Measurements from ENCODE around the gene HSD11B1L.

HSD11B1L gene

DNA sequence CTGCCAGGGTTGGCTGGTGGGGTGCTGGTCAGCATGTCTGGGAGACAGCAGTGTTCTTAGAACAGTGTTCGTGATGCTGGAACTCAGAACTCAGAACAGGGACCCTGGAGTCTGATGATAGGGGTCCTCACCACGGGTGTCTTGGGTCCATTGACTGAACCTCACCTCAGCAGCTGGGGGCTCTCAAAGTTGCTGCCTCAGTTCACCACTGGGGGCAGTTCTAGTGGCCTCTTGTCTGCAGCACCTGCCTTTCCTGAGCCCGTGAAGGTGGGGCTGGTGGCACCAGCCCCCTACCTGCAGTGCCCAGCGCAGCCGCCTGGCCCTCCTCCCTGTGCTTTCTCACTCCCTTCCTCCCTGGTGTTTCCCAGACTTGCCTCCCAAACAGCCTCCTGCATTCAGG, 29.5 kb upstream of the HSD11B1L start:
- H3K4me3 ChIP-seq (replicated peaks in 1 of 2; ENCODE audit: low read depth in 2 of 2, low read length in 2 of 2) = no peak overlapping the region
- TF ChIP-seq, protein P1, sequence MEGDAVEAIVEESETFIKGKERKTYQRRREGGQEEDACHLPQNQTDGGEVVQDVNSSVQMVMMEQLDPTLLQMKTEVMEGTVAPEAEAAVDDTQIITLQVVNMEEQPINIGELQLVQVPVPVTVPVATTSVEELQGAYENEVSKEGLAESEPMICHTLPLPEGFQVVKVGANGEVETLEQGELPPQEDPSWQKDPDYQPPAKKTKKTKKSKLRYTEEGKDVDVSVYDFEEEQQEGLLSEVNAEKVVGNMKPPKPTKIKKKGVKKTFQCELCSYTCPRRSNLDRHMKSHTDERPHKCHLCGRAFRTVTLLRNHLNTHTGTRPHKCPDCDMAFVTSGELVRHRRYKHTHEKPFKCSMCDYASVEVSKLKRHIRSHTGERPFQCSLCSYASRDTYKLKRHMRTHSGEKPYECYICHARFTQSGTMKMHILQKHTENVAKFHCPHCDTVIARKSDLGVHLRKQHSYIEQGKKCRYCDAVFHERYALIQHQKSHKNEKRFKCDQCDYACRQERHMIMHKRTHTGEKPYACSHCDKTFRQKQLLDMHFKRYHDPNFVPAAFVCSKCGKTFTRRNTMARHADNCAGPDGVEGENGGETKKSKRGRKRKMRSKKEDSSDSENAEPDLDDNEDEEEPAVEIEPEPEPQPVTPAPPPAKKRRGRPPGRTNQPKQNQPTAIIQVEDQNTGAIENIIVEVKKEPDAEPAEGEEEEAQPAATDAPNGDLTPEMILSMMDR (IDR thresholded peaks at IDR 0.05; ENCODE audit: low read depth, low read length) = no peak
- DNase-seq (ENCODE audit: low read depth in 2 of 2) = no peak

DNA sequence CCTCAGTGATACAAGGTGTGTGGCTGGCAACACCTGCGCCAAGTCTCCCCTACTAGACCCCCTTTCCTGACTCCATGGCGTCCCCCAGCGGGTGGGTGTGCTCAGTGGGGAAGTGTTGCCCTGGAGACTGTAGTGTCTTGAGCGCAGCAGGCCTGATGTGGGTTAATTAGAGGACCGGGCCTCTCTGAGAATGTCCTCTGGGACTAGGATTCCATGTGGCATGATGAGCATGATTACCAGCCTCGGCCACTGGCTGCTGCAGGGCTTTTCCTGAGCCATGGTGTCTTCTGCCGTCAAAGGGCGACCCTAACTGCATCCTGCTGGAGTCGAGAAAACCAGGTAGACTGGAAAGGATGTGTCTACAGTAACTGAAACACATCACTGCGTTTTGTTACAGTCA, 28.6 kb upstream of the HSD11B1L start:
- no peak for DNase-seq (ENCODE audit: low read depth in 2 of 2)
- TF ChIP-seq, protein P1 (IDR thresholded peaks at IDR 0.05; ENCODE audit: low read depth, low read length) = no peak
- no peak overlapping the region for H3K4me3 ChIP-seq (replicated peaks in 1 of 2; ENCODE audit: low read depth in 2 of 2, low read length in 2 of 2)

DNA sequence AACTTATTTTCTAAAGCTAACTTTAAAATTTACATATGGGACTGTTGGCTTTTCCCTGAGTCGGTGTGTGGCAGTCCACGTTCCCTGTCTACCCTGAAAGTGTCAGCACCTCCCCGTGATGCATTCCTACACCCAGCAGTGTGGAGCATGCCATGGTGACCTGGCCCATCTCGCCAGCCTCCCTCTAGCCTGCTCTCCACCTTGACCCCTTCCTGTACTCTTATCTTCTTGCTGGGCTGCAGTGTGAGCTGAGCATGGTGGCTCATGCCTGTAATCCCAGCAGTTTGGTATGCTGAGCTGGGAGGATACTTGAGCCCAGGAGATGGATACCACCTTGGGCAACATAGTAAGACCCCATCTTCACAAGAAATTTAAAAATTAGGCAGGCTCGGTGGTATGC, 25.9 kb upstream of the HSD11B1L start:
- TF ChIP-seq, protein P1 (IDR thresholded peaks at IDR 0.05; ENCODE audit: low read depth, low read length) = no peak
- no peak for DNase-seq (ENCODE audit: low read depth in 2 of 2)
- no peak overlapping the region for H3K4me3 ChIP-seq (replicated peaks in 1 of 2; ENCODE audit: low read depth in 2 of 2, low read length in 2 of 2)

DNA sequence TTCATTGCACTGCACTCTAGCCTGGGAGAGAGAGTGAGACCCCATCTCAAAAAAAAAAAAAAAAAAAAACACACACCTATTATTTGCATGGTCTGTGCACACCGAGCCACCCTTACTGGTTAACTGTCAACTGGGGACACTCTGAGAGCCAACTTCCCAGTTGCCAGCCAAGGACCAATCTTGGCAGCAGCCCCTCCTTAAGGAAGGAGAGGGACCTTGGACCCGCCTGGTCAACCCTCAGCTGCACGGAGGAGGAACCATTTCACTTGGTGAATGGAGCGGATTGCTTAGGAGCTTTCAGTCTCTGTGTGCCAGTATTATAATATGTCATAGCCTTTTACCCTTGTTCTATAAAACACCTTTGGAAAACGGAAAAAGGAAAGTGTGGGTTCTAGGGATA, 25.4 kb upstream of the HSD11B1L start:
- DNase-seq (ENCODE audit: low read depth in 2 of 2) = no peak
- H3K4me3 ChIP-seq (replicated peaks in 1 of 2; ENCODE audit: low read depth in 2 of 2, low read length in 2 of 2) = no peak overlapping the region
- TF ChIP-seq, protein P1 (IDR thresholded peaks at IDR 0.05; ENCODE audit: low read depth, low read length) = no peak

DNA sequence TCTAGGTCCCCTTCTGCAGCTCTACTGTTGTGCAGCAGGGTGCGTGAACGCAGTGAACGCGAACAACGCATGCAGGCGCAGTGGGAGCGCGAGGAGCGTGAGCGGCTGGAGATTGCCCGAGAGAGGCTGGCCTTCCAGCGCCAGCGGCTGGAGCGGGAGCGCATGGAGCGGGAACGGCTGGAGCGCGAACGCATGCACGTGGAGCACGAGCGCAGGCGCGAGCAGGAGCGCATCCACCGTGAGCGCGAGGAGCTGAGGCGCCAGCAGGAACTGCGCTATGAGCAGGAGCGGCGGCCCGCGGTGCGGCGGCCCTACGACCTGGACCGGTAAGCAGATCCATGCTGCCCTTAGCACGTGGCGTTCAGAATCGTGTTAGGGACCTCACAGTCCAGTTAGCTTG, 19.3 kb upstream of the HSD11B1L start:
- DNase-seq (ENCODE audit: low read depth in 2 of 2) = no peak
- TF ChIP-seq, protein P1 (IDR thresholded peaks at IDR 0.05; ENCODE audit: low read depth, low read length) = no peak
- H3K4me3 ChIP-seq (replicated peaks in 1 of 2; ENCODE audit: low read depth in 2 of 2, low read length in 2 of 2) = no peak overlapping the region

DNA sequence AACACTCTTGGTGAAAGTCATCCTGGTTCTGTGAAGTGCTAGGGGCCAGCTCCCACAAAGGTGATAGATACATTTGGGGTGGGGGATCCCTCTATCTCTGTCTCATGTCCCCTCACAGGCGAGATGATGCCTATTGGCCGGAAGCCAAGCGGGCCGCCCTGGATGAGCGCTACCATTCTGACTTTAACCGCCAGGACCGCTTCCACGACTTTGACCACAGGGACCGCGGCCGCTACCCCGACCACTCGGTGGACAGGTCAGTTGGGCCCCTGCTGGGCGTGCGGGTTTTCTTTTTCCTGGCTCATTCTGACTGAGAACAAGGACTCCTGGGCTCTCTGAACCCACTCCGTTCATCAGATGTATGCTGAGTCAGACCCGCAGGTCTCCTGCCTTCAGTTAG, 16.9 kb upstream of the HSD11B1L start:
- TF ChIP-seq, protein P1 (IDR thresholded peaks at IDR 0.05; ENCODE audit: low read depth, low read length) = no peak

DNA sequence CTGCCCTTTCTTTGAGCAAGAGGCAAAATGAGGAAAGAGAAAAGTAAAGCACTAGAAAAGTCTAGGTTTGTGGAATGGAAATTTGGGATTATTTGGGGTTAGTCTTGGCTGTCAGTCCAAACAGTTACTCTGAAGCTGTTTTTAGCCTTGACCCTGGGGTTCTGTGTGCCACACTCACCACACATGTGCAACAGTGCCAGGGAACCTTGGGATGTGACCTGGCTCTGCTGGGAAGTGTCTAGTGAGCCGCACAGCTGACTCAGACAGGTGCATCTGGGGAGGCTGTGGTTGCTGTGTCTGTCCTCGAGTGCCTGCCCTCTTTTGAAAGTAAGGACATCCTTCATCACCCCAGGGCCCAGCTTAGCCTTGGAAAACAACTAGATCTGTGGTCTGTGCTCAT, 16.3 kb upstream of the HSD11B1L start:
- no peak overlapping the region for H3K4me3 ChIP-seq (replicated peaks in 1 of 2; ENCODE audit: low read depth in 2 of 2, low read length in 2 of 2)
- TF ChIP-seq, protein P1 (IDR thresholded peaks at IDR 0.05; ENCODE audit: low read depth, low read length) = no peak
- DNase-seq (ENCODE audit: low read depth in 2 of 2) = no peak

More for the DNA sequence above, 16.9 kb upstream of the HSD11B1L start:
- no peak overlapping the region for H3K4me3 ChIP-seq (replicated peaks in 1 of 2; ENCODE audit: low read depth in 2 of 2, low read length in 2 of 2)
- DNase-seq (ENCODE audit: low read depth in 2 of 2) = no peak
